ENCODE data around the gene CD101. TPM values are rescaled to one million over a fixed set of nuclear protein-coding genes. Genes with fewer than 3 reads are reported as not detected.

CD101 gene
- total RNA-seq, 3 donors from 2014 or later (not counting 1 experiment from before 2014, with no cell fraction given), result 0.82 to 3.1 (median 2.5) TPM

DNA sequence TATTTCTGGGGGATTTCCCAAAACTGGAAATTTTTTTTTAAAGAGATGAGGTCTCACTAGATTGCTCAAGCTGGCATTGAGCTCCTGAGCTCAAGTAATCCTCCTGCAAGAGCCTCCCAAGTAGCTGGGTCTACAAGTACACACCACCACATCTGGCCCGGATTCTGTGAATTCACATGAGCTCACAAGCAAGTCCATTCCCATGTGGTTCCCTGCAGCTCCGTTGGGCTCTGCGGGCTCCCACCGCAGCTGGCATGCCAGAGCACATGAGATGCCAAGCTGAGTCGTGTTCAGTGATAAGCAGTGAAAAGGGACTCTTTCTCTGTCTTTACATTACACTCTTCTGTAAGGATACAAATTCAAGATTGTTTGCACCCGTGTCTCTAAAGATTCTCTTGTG lies 36.7 kb downstream of the CD101 start:
- H3K4me1 ChIP-seq (ENCODE audit: control insufficient read depth, insufficient read depth, low read length), result no peaks in the 10 kb centered on the region
- TF ChIP-seq CTCF (IDR thresholded peaks at IDR 0.05), result no peak

GRCh38 chr1:117044217-117044616 lies 42.7 kb downstream of the CD101 start:
- intact Hi-C loops (cut with micrococcal nuclease), result no loop called here
- Mint-ChIP-seq H3K27ac (no peak overlapping the region), H3K9me3 (no peaks in the 10 kb centered on the region), H3K36me3 (no peaks in the 10 kb centered on the region), H3K4me3 (no peak overlapping the region), H3K4me1 (peaks cover 9% of the 10 kb centered on the region in 2 donors), H3K27me3 (ENCODE audit: low read depth in 2 of 2) (no peaks in the 10 kb centered on the region)
- Histone ChIP-seq H3K4me1 (ENCODE audit: control insufficient read depth, insufficient read depth, low read length) (peaks cover 7% of the 10 kb centered on the region), H3K36me3 (ENCODE audit: control insufficient read depth, insufficient read depth, low read length) (no peaks in the 10 kb centered on the region), H3K27me3 (ENCODE audit: control insufficient read depth, insufficient read depth, low read length) (no peaks in the 10 kb centered on the region), H3K4me3 (ENCODE audit: low read length) (no peak overlapping the region), H3K27ac (ENCODE audit: low read length) (no peak overlapping the region), H3K9me3 (ENCODE audit: control insufficient read depth, insufficient read depth, low read length) (no peaks in the 10 kb centered on the region)
- no peak for TF ChIP-seq CTCF (IDR thresholded peaks at IDR 0.05)
- WGBS (ENCODE audit: insufficient coverage), result 92% methylated on average over 1 of the region's 1 CpG
- ATAC-seq, result no peak
- no peak for DNase-seq

More for the DNA sequence above, 36.7 kb downstream of the CD101 start:
- Mint-ChIP-seq H3K36me3 (no peaks in the 10 kb centered on the region), H3K4me1 (no peaks in the 10 kb centered on the region), H3K4me3 (no peak overlapping the region), H3K27ac (no peak overlapping the region), H3K9me3 (no peaks in the 10 kb centered on the region), H3K27me3 (ENCODE audit: low read depth in 2 of 2) (no peaks in the 10 kb centered on the region)
- H3K27ac ChIP-seq (ENCODE audit: low read length), result no peak overlapping the region
- no peak for DNase-seq
- ATAC-seq, result no peak
- WGBS (ENCODE audit: insufficient coverage), result 95% methylated on average over 6 of the region's 6 CpGs
- H3K36me3 ChIP-seq (ENCODE audit: control insufficient read depth, insufficient read depth, low read length), result no peaks in the 10 kb centered on the region
- no peak overlapping the region for H3K4me3 ChIP-seq (ENCODE audit: low read length)
- intact Hi-C loops (cut with micrococcal nuclease), result no loop called here
- no peaks in the 10 kb centered on the region for H3K27me3 ChIP-seq (ENCODE audit: control insufficient read depth, insufficient read depth, low read length)
- no peaks in the 10 kb centered on the region for H3K9me3 ChIP-seq (ENCODE audit: control insufficient read depth, insufficient read depth, low read length)

DNA sequence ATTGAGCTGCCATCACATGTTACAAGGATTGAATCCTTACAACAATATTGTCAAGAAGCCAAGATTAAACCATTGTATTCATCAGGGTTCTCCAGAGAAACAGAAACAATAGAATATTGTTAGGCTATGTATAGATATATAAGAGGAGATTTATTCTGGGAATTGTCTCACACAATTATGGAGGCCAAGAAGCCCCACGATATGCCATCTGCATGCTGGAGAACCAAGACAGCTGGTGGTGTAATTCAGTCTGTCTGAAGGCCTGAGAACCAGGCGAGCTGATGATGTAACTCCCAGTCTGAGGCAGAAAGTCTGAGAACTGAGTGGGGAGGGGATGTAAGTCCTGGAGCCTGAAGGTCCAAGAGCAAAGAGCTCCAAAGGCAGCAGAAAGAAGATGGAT lies 44.1 kb downstream of the CD101 start:
- Mint-ChIP-seq H3K27ac (no peak overlapping the region), H3K27me3 (ENCODE audit: low read depth in 2 of 2) (no peaks in the 10 kb centered on the region)
- 94% methylated on average over 2 of the region's 2 CpGs for WGBS (ENCODE audit: insufficient coverage)

More for the DNA sequence above, 44.1 kb downstream of the CD101 start:
- peaks cover 10 to 14% of the 10 kb centered on the region in 2 donors for H3K4me1 Mint-ChIP-seq
- Histone ChIP-seq H3K4me3 (ENCODE audit: low read length) (no peak overlapping the region), H3K4me1 (ENCODE audit: control insufficient read depth, insufficient read depth, low read length) (peaks cover 9% of the 10 kb centered on the region), H3K27me3 (ENCODE audit: control insufficient read depth, insufficient read depth, low read length) (no peaks in the 10 kb centered on the region), H3K9me3 (ENCODE audit: control insufficient read depth, insufficient read depth, low read length) (no peaks in the 10 kb centered on the region), H3K27ac (ENCODE audit: low read length) (no peak overlapping the region), H3K36me3 (ENCODE audit: control insufficient read depth, insufficient read depth, low read length) (no peaks in the 10 kb centered on the region)
- DNase-seq, result no peak
- TF ChIP-seq CTCF (IDR thresholded peaks at IDR 0.05), result no peak
- intact Hi-C loops (cut with micrococcal nuclease), result loop anchor here (5.0 kb wide), 1 partner anchor 38 kb away; no protein-coding TSS in a partner anchor
- no peaks in the 10 kb centered on the region for H3K9me3 Mint-ChIP-seq
- no peak overlapping the region for H3K4me3 Mint-ChIP-seq
- ATAC-seq, result no peak
- H3K36me3 Mint-ChIP-seq, result no peaks in the 10 kb centered on the region
